ENCODE data around the gene PEX19.

Gene PEX19

GRCh38 chr1:160284782-160285344 is at the start of gene PEX19:
TSS of gene PEX19 (minus strand) at chr1:160285133. CDS start at chr1:160285124, 9 bp downstream.
- peak within 1 kb of the TSS; percentile 93 for H3K9ac ChIP-seq (ENCODE audit: low read length)
- peaks cover 13% of the 10 kb centered on the region for H3K4me1 ChIP-seq (ENCODE audit: low read length)
- H3K27me3 ChIP-seq (ENCODE audit: low read depth, low read length) = no peaks in the 10 kb centered on the region
- peak within 1 kb of the TSS; percentile 94 for H3K4me3 ChIP-seq (ENCODE audit: low read length)
- H2AFZ ChIP-seq (ENCODE audit: low read depth, low read length) = peak within 1 kb of the TSS; percentile 83
- peak within 1 kb of the TSS; percentile 96 for H3K4me2 ChIP-seq (ENCODE audit: low read length)
- H3K79me2 ChIP-seq (ENCODE audit: low read length) = peaks cover 17% of the 10 kb centered on the region
- TF ChIP-seq EZH2phosphoT487 (IDR thresholded peaks at IDR 0.05; ENCODE audit: low read depth) (no peak), CTCF (IDR thresholded peaks at IDR 0.05; ENCODE audit: low read depth, low read length) (no peak)
- H4K20me1 ChIP-seq (ENCODE audit: insufficient read depth, low read length) = no peaks in the 10 kb centered on the region
- peak within 1 kb of the TSS; percentile 42 for H3K27ac ChIP-seq (ENCODE audit: low read length)
- no peaks in the 10 kb centered on the region for H3K9me3 ChIP-seq (ENCODE audit: insufficient read depth, low read length)
- H3K36me3 ChIP-seq (replicated peaks; ENCODE audit: low read depth, low read length) = peaks cover 25% of the 10 kb centered on the region

GRCh38 chr1:160332516-160332915 is 47.6 kb upstream of the PEX19 start:
- no peak for TF ChIP-seq EZH2phosphoT487 (IDR thresholded peaks at IDR 0.05; ENCODE audit: low read depth)
- no peak for TF ChIP-seq CTCF (IDR thresholded peaks at IDR 0.05; ENCODE audit: low read depth, low read length)
- Histone ChIP-seq H3K79me2 (ENCODE audit: low read length) (peaks cover 19% of the 10 kb centered on the region), H3K27me3 (ENCODE audit: low read depth, low read length) (no peaks in the 10 kb centered on the region)

GRCh38 chr1:160330119-160330518 is 45.2 kb upstream of the PEX19 start:
- H3K4me2 ChIP-seq (ENCODE audit: low read length) = no peak overlapping the region
- no peak overlapping the region for H3K4me3 ChIP-seq (ENCODE audit: low read length)
- no peak overlapping the region for H3K27ac ChIP-seq (ENCODE audit: low read length)
- H3K9me3 ChIP-seq (ENCODE audit: insufficient read depth, low read length) = no peaks in the 10 kb centered on the region
- H3K36me3 ChIP-seq (replicated peaks; ENCODE audit: low read depth, low read length) = peaks cover 77% of the 10 kb centered on the region
- peaks cover 5% of the 10 kb centered on the region; the same call in 1 of the 2 replicates for H3K79me2 ChIP-seq (ENCODE audit: low read length)
- no peaks in the 10 kb centered on the region for H3K4me1 ChIP-seq (ENCODE audit: low read length)
- H3K27me3 ChIP-seq (ENCODE audit: low read depth, low read length) = no peaks in the 10 kb centered on the region
- no peak overlapping the region for H2AFZ ChIP-seq (ENCODE audit: low read depth, low read length)
- no peak overlapping the region for H3K9ac ChIP-seq (ENCODE audit: low read length)
- peaks cover 10% of the 10 kb centered on the region; the same call in 1 of the 2 replicates for H4K20me1 ChIP-seq (ENCODE audit: insufficient read depth, low read length)
- no peak for TF ChIP-seq EZH2phosphoT487 (IDR thresholded peaks at IDR 0.05; ENCODE audit: low read depth)
- no peak for TF ChIP-seq CTCF (IDR thresholded peaks at IDR 0.05; ENCODE audit: low read depth, low read length)

More at GRCh38 chr1:160332516-160332915, 47.6 kb upstream of the PEX19 start:
- Histone ChIP-seq H3K36me3 (replicated peaks; ENCODE audit: low read depth, low read length) (peaks cover 70% of the 10 kb centered on the region), H3K27ac (ENCODE audit: low read length) (no peak overlapping the region), H4K20me1 (ENCODE audit: insufficient read depth, low read length) (peaks cover 15% of the 10 kb centered on the region; the same call in 1 of the 2 replicates), H3K9ac (ENCODE audit: low read length) (no peak overlapping the region), H3K9me3 (ENCODE audit: insufficient read depth, low read length) (no peaks in the 10 kb centered on the region), H2AFZ (ENCODE audit: low read depth, low read length) (no peak overlapping the region), H3K4me1 (ENCODE audit: low read length) (no peaks in the 10 kb centered on the region), H3K4me3 (ENCODE audit: low read length) (no peak overlapping the region), H3K4me2 (ENCODE audit: low read length) (no peak overlapping the region)

GRCh38 chr1:160328184-160328583 is 43.3 kb upstream of the PEX19 start:
- H3K27me3 ChIP-seq (ENCODE audit: low read depth, low read length) = no peaks in the 10 kb centered on the region
- no peak overlapping the region for H3K27ac ChIP-seq (ENCODE audit: low read length)
- peaks cover 71% of the 10 kb centered on the region for H3K36me3 ChIP-seq (replicated peaks; ENCODE audit: low read depth, low read length)
- H3K4me3 ChIP-seq (ENCODE audit: low read length) = no peak overlapping the region
- peaks cover 5% of the 10 kb centered on the region; the same call in 1 of the 2 replicates for H3K79me2 ChIP-seq (ENCODE audit: low read length)
- TF ChIP-seq EZH2phosphoT487 (IDR thresholded peaks at IDR 0.05; ENCODE audit: low read depth) = no peak
- no peak for TF ChIP-seq CTCF (IDR thresholded peaks at IDR 0.05; ENCODE audit: low read depth, low read length)
- H4K20me1 ChIP-seq (ENCODE audit: insufficient read depth, low read length) = peaks cover 10% of the 10 kb centered on the region; the same call in 1 of the 2 replicates
- H3K9me3 ChIP-seq (ENCODE audit: insufficient read depth, low read length) = no peaks in the 10 kb centered on the region
- no peak overlapping the region for H3K4me2 ChIP-seq (ENCODE audit: low read length)
- no peaks in the 10 kb centered on the region for H3K4me1 ChIP-seq (ENCODE audit: low read length)
- no peak overlapping the region for H3K9ac ChIP-seq (ENCODE audit: low read length)
- no peak overlapping the region for H2AFZ ChIP-seq (ENCODE audit: low read depth, low read length)

All from OCI-LY3 (cell line).